HepG2 (cell line): ENCODE data around the gene GSDMA. TPM values are rescaled to one million over a fixed set of nuclear protein-coding genes. Genes with fewer than 3 reads are reported as not detected.

Source experiments
- DRAP1 ChIP-seq: IDR thresholded peaks from 2 replicates; pipeline ENCODE4 v1.6.1; 2016; ENCODE audit warnings: missing genetic modification reagents, missing compliant biosample characterization
- FOXA1 ChIP-seq, 2 experiments: fragments of 450-650 bp in 1 of 2; sonication (generic) in 1 of 2; formaldehyde crosslinking in 1 of 2; IDR thresholded peaks; 2 replicates each; pipeline versions ENCODE4 v1.4.0 to v1.6.1; 2016 to 2020; ENCODE audit warnings: missing genetic modification reagents in 1 of 2
- GMEB2 ChIP-seq: IDR thresholded peaks from 2 replicates; pipeline ENCODE4 v1.6.1; 2016; ENCODE audit warnings: missing biosample characterization, missing genetic modification reagents, low read depth
- LRRFIP1 ChIP-seq: sonication (generic); formaldehyde crosslinking; conservative IDR thresholded peaks from 2 replicates; pipeline ENCODE4 v1.4.0; 2020; ENCODE audit warnings: missing genetic modification reagents
- MAF1 ChIP-seq: sonication (generic); formaldehyde crosslinking; IDR thresholded peaks from 2 replicates; pipeline ENCODE4 v1.5.0; 2020; ENCODE audit warnings: missing genetic modification reagents, borderline replicate concordance
- NFATC3 ChIP-seq: sonication (generic); formaldehyde crosslinking; IDR thresholded peaks from 2 replicates; pipeline ENCODE4 v1.5.1; 2020; ENCODE audit warnings: mild to moderate bottlenecking, missing genetic modification reagents
- NFYB ChIP-seq: sonication (generic); formaldehyde crosslinking; IDR thresholded peaks from 2 replicates; pipeline ENCODE4 v1.4.0; 2020; ENCODE audit warnings: missing genetic modification reagents
- NONO ChIP-seq, 2 experiments: fragments of 450-650 bp in 1 of 2; sonication (generic) in 1 of 2; formaldehyde crosslinking in 1 of 2; IDR thresholded peaks in 1 of 2; conservative IDR thresholded peaks in 1 of 2; 2 replicates each; pipeline versions ENCODE4 v1.6.1 to v1.8.0; 2017 to 2022; ENCODE audit warnings: mild to moderate bottlenecking in 1 of 2, missing genetic modification reagents in 1 of 2, moderate library complexity in 1 of 2
- PAXIP1 ChIP-seq: sonication (generic); formaldehyde crosslinking; conservative IDR thresholded peaks from 2 replicates; pipeline ENCODE4 v1.4.0; 2020; ENCODE audit warnings: mild to moderate bottlenecking, missing genetic modification reagents, moderate library complexity
- SALL2 ChIP-seq: sonication (generic); formaldehyde crosslinking; IDR thresholded peaks from 2 replicates; pipeline ENCODE4 v1.8.1; 2023; ENCODE audit warnings: mild to moderate bottlenecking, missing genetic modification reagents, inconsistent platforms
- TBX2 ChIP-seq: sonication (generic); formaldehyde crosslinking; IDR thresholded peaks from 2 replicates; pipeline ENCODE4 v1.5.0; 2020; ENCODE audit warnings: missing genetic modification reagents, mild to moderate bottlenecking, borderline replicate concordance
- TCF7L2 ChIP-seq: IDR thresholded peaks from 2 replicates; pipeline ENCODE4 v1.6.1; 2011; ENCODE audit warnings: mild to moderate bottlenecking, low read depth, low read length, moderate library complexity
- TFE3 ChIP-seq: IDR thresholded peaks from 2 replicates; pipeline ENCODE4 v1.6.1; 2016
- ZKSCAN1 ChIP-seq: fragments of 150-350 bp; IDR thresholded peaks from 2 replicates; pipeline ENCODE4 v1.6.1; 2014; ENCODE audit warnings: low read length
- ZNF317 ChIP-seq: sonication (generic); formaldehyde crosslinking; IDR thresholded peaks from 2 replicates; pipeline ENCODE4 v1.5.0; 2020; ENCODE audit warnings: mild to moderate bottlenecking, missing genetic modification reagents
- ZNF549 ChIP-seq: sonication (generic); formaldehyde crosslinking; IDR thresholded peaks from 2 replicates; pipeline ENCODE4 v1.5.0; 2020; ENCODE audit warnings: missing genetic modification reagents
- ZNF709 ChIP-seq: sonication (generic); formaldehyde crosslinking; IDR thresholded peaks from 2 replicates; pipeline ENCODE4 v1.5.0; 2020; ENCODE audit warnings: mild to moderate bottlenecking, missing genetic modification reagents
- ZSCAN22 ChIP-seq: sonication (generic); formaldehyde crosslinking; IDR thresholded peaks from 2 replicates; pipeline ENCODE4 v1.4.0; 2020; ENCODE audit warnings: mild to moderate bottlenecking, missing genetic modification reagents
- polyA plus RNA-seq, 8 experiments: library from polyadenylated mRNA; depleted of rRNA in 3 of 8; stranded (reverse) in 7 of 8; unstranded in 1 of 8; fragments of >200 nt; fragmentation: Illumina TruSeq in 4 of 8; extraction: Trizol in 4 of 8; gene quantifications; 2 replicates each; pipeline versions ENCODE4 v1.2.1 to v1.2.3, GENCODE V29; 2011 to 2016; ENCODE audit warnings: low read depth in 4 of 8, missing spikeins in 1 of 8, mixed read lengths in 1 of 8; ENCODE audit not compliant: insufficient read depth in 1 of 8
- total RNA-seq, 5 experiments: library from RNA; depleted of rRNA; stranded (reverse); fragments of >200 nt; fragmentation: Illumina TruSeq; extraction: Trizol; gene quantifications; 2 replicates each; pipeline ENCODE4 v1.2.3, GENCODE V29; 2016; ENCODE audit warnings: low read depth in 1 of 5

GSDMA gene
- total and polyA plus RNA-seq, 2 of the 13 experiments (the other 11 are each of a cell fraction or from before 2014, with no cell fraction given) = not detected

GRCh38 chr17:39923836-39924690 is 38.7 kb upstream of the GSDMA start (continued):
- peak; percentile 59; the same call in 1 of the 2 replicates for TF ChIP-seq SALL2
- TF ChIP-seq LRRFIP1 (CRISPR knock-in tag) = no peak; the same call in 1 of the 2 replicates
- no peak for TF ChIP-seq NFYB (CRISPR knock-in tag)
- peak; percentile 97 for TF ChIP-seq ZNF709
- peak; percentile 97 for TF ChIP-seq TBX2 (CRISPR knock-in tag)
- TF ChIP-seq DRAP1 (CRISPR knock-in tag) = peak; percentile 86
- peak; percentile 100 for TF ChIP-seq PAXIP1
- TF ChIP-seq TCF7L2 = no peak
- peak; percentile 74; the same call in 1 of the 2 replicates for TF ChIP-seq ZSCAN22 (CRISPR knock-in tag)
- peak; percentile 95 for TF ChIP-seq NFATC3 (CRISPR knock-in tag)
- TF ChIP-seq TFE3 (CRISPR knock-in tag) = peak; percentile 93
- TF ChIP-seq ZNF549 = no peak
- TF ChIP-seq GMEB2 = 0 out of 2 replicates have a peak, but pooled peaks have one; percentile 57
- TF ChIP-seq ZNF317 (CRISPR knock-in tag) = peak; percentile 94
- peak; percentile 75 for TF ChIP-seq FOXA1 (IDR thresholded peaks at IDR 0.05)
- peak; percentile 98 for TF ChIP-seq FOXA1 (CRISPR knock-in tag; IDR thresholded peaks at IDR 0.05)
- no peak; the same call in 1 of the 2 replicates for TF ChIP-seq ZKSCAN1
- TF ChIP-seq MAF1 (CRISPR knock-in tag) = no peak
- TF ChIP-seq NONO (IDR thresholded peaks at IDR 0.05) = no peak
- peak; percentile 96 for TF ChIP-seq NONO (CRISPR knock-in tag; conservative IDR thresholded peaks at IDR 0.05)
